GM18951 (cell line): Measurements from ENCODE around the gene NTNG1.

ENCODE experiments used
- POLR2A ChIP-seq: IDR thresholded peaks from 4 replicates; pipeline ENCODE4 v1.6.1; 2011; ENCODE audit warnings: mild to moderate bottlenecking; ENCODE audit not compliant: insufficient read length, insufficient read depth; ENCODE audit errors: extremely low read depth
- in situ Hi-C: fragments of 300-500 bp; cut with MboI; formaldehyde crosslinking; loops from one replicate; pipeline ENCODE4 v1.12.0; 2022; ENCODE audit warnings: low sequenced_read_pairs, mixed read lengths, inconsistent platforms; ENCODE audit not compliant: unreplicated experiment

The NTNG1 gene

DNA sequence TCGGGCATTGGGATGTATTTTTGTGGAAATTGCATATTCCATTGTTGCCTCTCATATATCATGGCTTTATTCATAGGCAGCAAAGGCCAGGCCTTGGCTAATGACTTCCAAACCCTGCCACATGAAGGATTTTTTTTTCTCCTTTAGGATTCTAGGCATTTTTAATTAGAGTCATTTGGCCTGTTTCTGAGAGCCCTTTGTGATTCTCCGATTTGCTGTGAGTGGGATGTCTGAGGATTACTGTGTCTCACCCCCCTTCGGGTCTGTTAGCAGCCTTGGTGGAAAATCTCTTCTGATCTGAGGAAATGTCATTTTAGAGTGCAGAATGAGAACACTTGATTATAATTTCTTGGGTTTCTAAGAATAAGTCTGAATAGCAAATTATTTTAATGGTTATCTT is 253.5 kb downstream of the NTNG1 start:
- no peak for TF ChIP-seq POLR2A
- in situ Hi-C loops, result no loop called here

DNA sequence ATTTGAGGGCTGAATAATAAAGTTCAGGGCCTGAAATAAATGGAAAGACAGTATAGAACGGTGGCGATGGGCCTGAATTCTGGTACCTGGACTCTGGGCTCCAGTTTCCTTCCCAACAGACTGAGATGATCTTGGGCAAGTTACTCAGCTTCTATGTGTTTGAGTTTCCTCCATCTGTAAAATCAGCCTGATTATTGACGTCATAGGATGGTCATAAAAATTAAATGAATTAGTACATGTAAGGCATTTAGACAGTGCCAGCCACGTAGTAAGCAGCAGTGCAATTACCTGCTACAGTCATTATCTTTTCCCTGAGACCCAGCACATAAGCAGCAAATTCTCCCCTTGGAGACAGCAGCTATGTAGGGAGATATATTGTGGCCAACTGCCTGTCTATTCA is 260.9 kb downstream of the NTNG1 start:
- no peak for TF ChIP-seq POLR2A
- in situ Hi-C loops, result no loop called here

DNA sequence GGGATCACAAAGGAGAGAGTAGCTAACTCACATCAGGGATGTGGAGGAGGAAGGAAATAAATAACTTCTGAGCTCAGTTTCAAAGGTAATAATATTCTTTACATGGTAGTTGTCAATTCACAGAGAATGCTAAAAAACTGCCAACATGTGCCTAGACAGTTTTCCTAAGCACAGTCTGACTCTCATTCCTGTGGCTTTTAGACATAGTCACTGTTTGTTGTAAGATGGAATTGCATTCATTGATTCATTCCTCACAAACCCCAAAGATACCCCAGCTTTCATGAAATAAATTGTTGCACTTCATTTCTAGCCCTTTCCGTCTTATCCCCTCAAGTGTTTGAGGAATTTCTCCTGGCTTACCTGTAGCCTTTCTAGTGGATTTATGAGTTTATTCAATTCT is 263.9 kb downstream of the NTNG1 start:
- in situ Hi-C loops, result no loop called here
- no peak for TF ChIP-seq POLR2A

DNA sequence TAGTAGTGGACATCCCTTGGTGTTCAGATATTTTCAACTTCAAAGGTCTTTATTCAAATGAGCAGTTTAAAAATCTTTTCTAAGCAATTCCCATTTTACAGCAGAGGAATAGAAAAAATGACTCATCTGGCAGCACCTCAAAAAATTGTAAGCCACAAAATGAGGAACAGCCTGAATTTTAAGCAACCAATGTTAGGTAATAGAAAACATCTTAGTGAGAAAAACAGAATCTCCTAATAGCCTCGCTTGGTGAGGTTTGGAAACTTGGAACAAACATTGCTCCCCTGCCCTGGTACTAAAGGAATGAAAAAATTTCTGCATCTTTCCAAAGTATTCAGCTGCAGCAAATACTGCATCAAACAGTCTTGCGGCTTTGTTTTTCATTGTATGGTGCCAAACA is 264.4 kb downstream of the NTNG1 start:
- no peak for TF ChIP-seq POLR2A
- in situ Hi-C loops, result no loop called here

DNA sequence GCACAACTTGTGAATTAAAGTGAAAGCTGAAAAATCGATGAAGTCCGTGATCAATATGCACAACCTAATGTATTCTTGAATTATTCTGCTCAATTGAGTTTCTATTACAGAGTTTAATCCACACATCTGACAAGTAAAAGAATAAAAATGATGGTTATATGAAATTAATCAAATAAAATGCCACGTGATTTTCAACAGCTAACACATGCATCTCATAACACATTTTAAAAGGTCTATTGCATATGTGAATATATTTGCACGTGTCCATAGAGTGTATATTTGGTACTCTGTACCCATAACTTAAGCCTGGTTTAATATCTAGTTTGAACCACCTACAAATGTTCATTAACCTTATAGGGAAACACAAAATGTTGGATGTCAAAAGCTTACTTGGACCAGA is 266.2 kb downstream of the NTNG1 start:
- in situ Hi-C loops, result no loop called here
- TF ChIP-seq POLR2A, result no peak

DNA sequence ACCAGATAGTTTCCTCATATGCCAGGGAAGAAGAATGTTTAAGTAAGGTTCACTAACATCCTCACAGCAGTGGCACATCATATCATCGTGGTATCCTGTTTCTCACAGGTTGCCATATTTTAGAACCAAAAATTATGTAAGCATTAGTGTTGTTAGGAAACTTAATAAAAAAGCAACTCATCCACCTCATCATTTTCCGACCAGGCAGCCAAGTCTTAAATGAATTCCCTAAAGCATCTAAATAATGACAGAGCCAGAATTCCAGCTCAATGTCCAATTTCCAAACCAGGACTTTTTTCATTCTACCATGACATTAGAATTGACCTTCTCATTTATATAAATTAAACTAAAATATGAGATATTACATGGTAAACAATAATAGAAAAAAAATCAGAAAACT is 272.7 kb downstream of the NTNG1 start:
- in situ Hi-C loops, result no loop called here
- TF ChIP-seq POLR2A, result no peak

DNA sequence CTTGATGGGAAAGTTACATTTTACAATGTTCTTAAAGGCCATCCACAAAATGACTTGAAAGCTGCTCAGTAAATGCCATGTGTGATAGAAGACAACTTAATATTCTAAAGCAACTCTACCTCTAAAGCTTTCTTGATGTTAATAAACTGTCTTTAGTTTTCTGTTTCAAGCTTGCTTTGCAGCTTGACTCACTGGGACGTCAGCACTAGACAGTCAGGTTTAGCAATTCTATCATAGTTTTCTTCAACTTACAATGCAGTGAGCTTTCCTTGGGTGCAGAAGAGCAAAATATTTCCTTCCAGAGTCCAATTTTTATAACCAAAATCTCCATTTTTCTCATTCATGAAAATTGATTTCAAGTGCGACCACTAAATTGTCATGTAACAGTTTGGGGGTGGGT is 273.1 kb downstream of the NTNG1 start:
- in situ Hi-C loops, result no loop called here
- no peak for TF ChIP-seq POLR2A

DNA sequence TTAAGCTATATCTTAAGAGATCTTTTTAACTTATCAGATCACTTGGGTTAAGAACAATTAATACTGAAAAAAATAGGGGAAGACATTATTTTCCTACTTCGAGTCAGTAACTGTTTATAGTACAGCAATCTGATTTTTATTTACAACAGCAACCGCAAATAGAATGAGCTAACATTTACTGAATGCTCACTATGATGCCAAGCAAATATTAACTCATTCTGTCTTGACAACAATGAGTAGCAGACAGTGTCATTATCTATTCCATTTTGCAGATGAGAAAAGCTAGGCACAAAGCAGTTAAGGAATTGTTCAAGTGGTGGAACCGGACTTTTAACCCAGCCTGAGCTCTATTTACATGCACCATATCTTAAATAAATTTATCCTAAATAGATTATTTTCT is 273.7 kb downstream of the NTNG1 start:
- in situ Hi-C loops, result no loop called here

DNA sequence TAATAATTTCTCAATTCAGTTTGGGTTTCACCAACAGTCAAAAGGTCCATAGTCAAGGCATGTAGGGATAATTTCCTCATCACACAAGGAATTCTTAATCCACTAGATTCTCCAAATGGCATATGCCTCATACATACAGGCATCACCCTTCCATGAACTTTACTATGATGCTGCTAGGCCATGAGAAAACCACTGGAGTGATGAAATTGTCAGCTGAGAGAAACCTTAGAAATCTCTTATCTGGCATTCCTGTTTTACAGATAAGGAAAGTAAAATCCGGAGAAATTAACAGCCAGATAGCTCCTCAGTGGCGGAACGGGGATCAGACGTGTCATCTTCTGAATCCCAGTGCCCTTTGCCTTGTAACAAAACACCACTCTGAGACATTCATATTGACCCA is 274.4 kb downstream of the NTNG1 start:
- in situ Hi-C loops, result no loop called here
- no peak for TF ChIP-seq POLR2A

More for the DNA sequence above, 273.7 kb downstream of the NTNG1 start:
- no peak for TF ChIP-seq POLR2A

DNA sequence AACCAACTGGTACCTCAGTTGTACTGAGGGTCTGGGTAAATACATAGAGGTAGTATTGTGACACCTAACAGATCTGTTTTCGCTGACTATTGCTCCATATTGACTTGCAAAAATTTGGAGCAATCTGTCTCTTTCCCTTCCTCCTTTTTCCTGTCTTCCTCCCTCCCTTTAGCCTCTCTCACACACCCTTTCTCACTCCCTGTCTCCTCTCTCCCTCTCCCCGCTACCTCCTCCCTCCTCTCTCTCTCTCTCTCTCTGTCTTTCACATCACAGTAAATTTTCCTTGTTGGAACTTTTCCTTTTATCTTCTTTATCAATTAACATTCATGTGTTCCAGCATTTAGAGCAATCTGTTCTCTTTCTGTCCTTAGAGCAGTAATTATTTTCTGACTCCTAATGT is 278.2 kb downstream of the NTNG1 start:
- in situ Hi-C loops, result no loop called here
- no peak for TF ChIP-seq POLR2A

DNA sequence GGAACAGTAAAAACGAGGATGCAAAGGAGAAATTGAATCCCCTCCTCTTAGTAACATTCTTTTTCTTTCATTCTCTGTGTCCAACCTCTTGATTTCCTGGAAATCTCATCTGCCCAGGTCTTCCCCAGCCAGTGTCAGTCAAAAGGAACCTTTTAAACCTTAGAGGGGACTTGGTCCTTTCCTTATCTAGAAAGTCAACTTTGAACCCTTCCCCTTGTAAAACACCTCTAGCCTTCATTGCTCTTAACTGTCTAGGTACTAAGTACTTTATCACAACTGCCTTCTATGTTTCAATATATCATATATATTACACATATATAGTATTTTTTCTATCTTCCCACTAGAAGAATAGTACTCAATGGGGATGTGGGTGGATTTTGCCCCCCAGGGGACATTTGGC is 282.1 kb downstream of the NTNG1 start:
- TF ChIP-seq POLR2A, result no peak
- in situ Hi-C loops, result no loop called here

DNA sequence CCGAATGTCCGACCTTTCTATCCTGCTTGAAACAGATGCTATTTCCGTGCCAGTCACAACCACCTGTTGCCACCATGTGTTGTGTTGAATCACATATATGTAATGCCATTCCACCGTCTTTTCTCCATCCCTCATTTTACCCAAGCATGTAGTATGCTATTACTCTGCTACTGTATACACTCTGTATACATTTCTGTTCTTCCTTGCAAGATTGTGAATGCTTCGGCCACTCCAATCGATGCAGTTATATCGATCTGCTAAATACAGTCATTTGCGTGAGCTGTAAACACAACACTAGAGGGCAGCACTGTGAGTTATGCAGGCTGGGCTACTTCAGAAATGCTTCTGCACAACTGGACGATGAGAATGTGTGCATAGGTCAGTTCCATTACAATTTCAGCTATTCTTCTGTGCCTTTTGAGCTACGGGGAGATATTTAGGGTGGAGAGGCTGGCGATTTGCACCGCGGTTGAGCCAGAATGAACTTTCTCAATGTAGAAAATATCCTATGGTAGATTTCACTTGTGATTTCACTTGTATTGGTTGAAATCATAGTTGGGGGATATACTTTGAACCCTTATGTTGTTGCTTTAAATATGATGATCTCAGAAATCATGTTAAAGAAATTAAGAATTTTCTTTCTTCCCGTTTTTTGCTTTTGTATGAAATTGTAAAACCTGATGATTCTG is 289.8 kb downstream of the NTNG1 start:
- TF ChIP-seq POLR2A, result no peak
- in situ Hi-C loops, result no loop called here

DNA sequence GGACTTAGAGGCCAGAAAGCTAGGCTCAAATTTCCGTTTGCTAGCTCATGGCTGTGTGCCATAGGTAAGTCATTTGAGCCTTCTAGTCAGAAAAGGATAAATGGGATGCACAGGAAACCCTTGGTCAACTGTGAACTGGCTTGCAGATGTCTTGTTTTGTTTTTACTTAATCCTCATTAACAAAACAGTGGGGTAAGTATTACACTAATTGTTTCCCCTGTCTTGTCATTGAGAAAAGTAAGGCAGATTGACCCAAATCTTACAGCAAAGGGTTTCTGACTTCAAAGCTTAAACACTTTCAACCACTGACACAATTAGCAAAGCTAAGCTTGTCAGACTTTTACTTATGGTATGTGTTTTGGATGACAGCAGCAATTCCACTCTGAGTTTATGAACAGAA is 291.3 kb downstream of the NTNG1 start:
- in situ Hi-C loops, result no loop called here

DNA sequence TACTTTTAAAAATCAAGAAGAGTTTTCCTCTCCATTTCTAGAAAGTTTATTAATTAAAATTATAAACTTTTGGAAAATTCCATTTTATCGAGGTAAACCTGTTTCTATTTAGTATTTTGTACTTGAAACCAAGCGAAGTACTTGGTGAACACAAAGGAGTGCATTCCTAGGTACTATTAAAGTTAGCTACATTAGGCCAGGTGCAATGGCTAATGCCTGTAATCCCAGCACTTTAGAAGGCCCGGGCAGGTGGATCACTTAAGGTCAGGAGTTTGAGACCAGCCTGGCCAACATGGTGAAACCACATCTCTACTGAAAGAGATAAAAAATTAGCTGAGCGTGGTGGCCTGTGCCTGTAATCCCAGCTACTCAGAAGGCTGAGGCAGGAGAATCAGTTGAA is 292.2 kb downstream of the NTNG1 start:
- in situ Hi-C loops, result no loop called here
- TF ChIP-seq POLR2A, result no peak

More for the DNA sequence above, 291.3 kb downstream of the NTNG1 start:
- TF ChIP-seq POLR2A, result no peak
